ENCODE results near the gene ZGRF1. TPM values are rescaled to one million over a fixed set of nuclear protein-coding genes. Genes with fewer than 3 reads are reported as not detected.

ZGRF1 gene
- total and polyA plus RNA-seq, 10 of the 15 experiments (the other 5 are each of a cell fraction or from before 2014, with no cell fraction given) = 8.5 to 32.1 (median 20.1) TPM

DNA sequence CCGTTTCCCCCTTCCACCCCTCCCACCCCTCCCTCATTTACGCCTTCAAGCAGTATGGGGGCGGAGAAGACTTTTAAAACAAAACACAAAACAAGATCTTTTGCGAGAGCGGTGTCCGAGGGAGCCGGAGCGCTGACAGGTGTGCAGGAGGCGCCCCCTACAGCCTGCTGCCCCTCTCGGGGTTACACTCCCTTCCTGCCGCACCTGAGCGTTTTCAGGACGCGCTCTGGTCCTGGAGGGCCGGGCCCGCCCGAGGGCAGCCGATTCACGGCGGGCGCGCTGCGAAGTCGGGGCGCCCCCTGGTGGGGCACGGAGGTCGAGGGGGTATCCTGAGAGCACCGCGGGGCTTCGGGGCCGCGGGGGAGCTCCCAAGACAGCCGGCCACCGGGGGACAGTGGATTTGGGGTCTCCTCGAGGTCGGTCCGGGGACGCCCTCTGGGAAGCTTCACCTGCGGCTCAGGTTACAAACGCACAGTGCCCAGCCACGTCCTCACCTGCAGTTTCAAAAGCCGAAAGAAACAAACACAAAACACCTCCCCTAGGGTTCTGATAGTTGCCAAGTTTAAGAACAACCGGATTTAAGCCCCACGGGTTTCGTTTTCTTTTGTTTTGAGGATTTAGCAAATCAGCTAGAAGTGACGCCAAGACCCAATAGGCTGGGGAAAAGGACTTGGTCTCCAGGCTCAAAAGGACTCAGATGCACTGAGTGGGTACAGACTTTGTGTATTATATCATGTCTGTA lies 112.8 kb downstream of the ZGRF1 start (continued):
- TF ChIP-seq, protein P1, sequence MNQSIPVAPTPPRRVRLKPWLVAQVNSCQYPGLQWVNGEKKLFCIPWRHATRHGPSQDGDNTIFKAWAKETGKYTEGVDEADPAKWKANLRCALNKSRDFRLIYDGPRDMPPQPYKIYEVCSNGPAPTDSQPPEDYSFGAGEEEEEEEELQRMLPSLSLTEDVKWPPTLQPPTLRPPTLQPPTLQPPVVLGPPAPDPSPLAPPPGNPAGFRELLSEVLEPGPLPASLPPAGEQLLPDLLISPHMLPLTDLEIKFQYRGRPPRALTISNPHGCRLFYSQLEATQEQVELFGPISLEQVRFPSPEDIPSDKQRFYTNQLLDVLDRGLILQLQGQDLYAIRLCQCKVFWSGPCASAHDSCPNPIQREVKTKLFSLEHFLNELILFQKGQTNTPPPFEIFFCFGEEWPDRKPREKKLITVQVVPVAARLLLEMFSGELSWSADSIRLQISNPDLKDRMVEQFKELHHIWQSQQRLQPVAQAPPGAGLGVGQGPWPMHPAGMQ (IDR thresholded peaks at IDR 0.05; ENCODE audit: borderline replicate concordance) = no peak
- TF ChIP-seq EED (IDR thresholded peaks at IDR 0.05; ENCODE audit: low read depth) = no peak
- TF ChIP-seq, protein P2, sequence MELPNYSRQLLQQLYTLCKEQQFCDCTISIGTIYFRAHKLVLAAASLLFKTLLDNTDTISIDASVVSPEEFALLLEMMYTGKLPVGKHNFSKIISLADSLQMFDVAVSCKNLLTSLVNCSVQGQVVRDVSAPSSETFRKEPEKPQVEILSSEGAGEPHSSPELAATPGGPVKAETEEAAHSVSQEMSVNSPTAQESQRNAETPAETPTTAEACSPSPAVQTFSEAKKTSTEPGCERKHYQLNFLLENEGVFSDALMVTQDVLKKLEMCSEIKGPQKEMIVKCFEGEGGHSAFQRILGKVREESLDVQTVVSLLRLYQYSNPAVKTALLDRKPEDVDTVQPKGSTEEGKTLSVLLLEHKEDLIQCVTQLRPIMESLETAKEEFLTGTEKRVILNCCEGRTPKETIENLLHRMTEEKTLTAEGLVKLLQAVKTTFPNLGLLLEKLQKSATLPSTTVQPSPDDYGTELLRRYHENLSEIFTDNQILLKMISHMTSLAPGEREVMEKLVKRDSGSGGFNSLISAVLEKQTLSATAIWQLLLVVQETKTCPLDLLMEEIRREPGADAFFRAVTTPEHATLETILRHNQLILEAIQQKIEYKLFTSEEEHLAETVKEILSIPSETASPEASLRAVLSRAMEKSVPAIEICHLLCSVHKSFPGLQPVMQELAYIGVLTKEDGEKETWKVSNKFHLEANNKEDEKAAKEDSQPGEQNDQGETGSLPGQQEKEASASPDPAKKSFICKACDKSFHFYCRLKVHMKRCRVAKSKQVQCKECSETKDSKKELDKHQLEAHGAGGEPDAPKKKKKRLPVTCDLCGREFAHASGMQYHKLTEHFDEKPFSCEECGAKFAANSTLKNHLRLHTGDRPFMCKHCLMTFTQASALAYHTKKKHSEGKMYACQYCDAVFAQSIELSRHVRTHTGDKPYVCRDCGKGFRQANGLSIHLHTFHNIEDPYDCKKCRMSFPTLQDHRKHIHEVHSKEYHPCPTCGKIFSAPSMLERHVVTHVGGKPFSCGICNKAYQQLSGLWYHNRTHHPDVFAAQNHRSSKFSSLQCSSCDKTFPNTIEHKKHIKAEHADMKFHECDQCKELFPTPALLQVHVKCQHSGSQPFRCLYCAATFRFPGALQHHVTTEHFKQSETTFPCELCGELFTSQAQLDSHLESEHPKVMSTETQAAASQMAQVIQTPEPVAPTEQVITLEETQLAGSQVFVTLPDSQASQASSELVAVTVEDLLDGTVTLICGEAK (IDR thresholded peaks at IDR 0.05; ENCODE audit: borderline replicate concordance) = no peak
- no peak for TF ChIP-seq ZNF384 (IDR thresholded peaks at IDR 0.05; ENCODE audit: borderline replicate concordance, low read depth, low read length)
- peak; percentile 54; the same call in 1 of the 2 replicates for TF ChIP-seq NR2F1 (conservative IDR thresholded peaks at IDR 0.05)
- TF ChIP-seq, protein P3, sequence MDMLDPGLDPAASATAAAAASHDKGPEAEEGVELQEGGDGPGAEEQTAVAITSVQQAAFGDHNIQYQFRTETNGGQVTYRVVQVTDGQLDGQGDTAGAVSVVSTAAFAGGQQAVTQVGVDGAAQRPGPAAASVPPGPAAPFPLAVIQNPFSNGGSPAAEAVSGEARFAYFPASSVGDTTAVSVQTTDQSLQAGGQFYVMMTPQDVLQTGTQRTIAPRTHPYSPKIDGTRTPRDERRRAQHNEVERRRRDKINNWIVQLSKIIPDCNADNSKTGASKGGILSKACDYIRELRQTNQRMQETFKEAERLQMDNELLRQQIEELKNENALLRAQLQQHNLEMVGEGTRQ (IDR thresholded peaks at IDR 0.05; ENCODE audit: borderline replicate concordance, low read depth, low read length) = no peak
- TF ChIP-seq IRF4 (IDR thresholded peaks at IDR 0.05; ENCODE audit: low read depth, low read length) = 0 out of 2 replicates have a peak, but pooled peaks have one; percentile 26
- TF ChIP-seq, protein P4, sequence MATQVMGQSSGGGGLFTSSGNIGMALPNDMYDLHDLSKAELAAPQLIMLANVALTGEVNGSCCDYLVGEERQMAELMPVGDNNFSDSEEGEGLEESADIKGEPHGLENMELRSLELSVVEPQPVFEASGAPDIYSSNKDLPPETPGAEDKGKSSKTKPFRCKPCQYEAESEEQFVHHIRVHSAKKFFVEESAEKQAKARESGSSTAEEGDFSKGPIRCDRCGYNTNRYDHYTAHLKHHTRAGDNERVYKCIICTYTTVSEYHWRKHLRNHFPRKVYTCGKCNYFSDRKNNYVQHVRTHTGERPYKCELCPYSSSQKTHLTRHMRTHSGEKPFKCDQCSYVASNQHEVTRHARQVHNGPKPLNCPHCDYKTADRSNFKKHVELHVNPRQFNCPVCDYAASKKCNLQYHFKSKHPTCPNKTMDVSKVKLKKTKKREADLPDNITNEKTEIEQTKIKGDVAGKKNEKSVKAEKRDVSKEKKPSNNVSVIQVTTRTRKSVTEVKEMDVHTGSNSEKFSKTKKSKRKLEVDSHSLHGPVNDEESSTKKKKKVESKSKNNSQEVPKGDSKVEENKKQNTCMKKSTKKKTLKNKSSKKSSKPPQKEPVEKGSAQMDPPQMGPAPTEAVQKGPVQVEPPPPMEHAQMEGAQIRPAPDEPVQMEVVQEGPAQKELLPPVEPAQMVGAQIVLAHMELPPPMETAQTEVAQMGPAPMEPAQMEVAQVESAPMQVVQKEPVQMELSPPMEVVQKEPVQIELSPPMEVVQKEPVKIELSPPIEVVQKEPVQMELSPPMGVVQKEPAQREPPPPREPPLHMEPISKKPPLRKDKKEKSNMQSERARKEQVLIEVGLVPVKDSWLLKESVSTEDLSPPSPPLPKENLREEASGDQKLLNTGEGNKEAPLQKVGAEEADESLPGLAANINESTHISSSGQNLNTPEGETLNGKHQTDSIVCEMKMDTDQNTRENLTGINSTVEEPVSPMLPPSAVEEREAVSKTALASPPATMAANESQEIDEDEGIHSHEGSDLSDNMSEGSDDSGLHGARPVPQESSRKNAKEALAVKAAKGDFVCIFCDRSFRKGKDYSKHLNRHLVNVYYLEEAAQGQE (IDR thresholded peaks at IDR 0.05; ENCODE audit: low read depth, low read length) = no peak
- TF ChIP-seq, protein P5, sequence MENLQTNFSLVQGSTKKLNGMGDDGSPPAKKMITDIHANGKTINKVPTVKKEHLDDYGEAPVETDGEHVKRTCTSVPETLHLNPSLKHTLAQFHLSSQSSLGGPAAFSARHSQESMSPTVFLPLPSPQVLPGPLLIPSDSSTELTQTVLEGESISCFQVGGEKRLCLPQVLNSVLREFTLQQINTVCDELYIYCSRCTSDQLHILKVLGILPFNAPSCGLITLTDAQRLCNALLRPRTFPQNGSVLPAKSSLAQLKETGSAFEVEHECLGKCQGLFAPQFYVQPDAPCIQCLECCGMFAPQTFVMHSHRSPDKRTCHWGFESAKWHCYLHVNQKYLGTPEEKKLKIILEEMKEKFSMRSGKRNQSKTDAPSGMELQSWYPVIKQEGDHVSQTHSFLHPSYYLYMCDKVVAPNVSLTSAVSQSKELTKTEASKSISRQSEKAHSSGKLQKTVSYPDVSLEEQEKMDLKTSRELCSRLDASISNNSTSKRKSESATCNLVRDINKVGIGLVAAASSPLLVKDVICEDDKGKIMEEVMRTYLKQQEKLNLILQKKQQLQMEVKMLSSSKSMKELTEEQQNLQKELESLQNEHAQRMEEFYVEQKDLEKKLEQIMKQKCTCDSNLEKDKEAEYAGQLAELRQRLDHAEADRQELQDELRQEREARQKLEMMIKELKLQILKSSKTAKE (IDR thresholded peaks at IDR 0.05; ENCODE audit: low read depth, poor library complexity, severe bottlenecking) = no peak
- TF ChIP-seq TARDBP (IDR thresholded peaks at IDR 0.05; ENCODE audit: borderline replicate concordance) = no peak
- no peak for TF ChIP-seq SRF (IDR thresholded peaks at IDR 0.05; ENCODE audit: low read depth in 2 of 2, low read length in 2 of 2)
- no peak for TF ChIP-seq MYC (IDR thresholded peaks at IDR 0.05; ENCODE audit: insufficient read depth, insufficient read length, insufficient replicate concordance, low read length, severe bottlenecking)
- TF ChIP-seq SIN3A (IDR thresholded peaks at IDR 0.05; ENCODE audit: low read depth, low read length) = no peak
- no peak for TF ChIP-seq ZSCAN29 (IDR thresholded peaks at IDR 0.05)
- TF ChIP-seq ZNF207 (IDR thresholded peaks at IDR 0.05; ENCODE audit: borderline replicate concordance) = no peak
- TF ChIP-seq, protein P6, sequence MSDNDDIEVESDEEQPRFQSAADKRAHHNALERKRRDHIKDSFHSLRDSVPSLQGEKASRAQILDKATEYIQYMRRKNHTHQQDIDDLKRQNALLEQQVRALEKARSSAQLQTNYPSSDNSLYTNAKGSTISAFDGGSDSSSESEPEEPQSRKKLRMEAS (IDR thresholded peaks at IDR 0.05; ENCODE audit: low read depth, low read length) = no peak
- TF ChIP-seq STAT1 (conservative IDR thresholded peaks at IDR 0.05) = no peak

All from GM12878 (cell line).